Muscle of leg (tissue), 11 donors: ENCODE results near the gene DIAPH1. TPM values are rescaled to one million over a fixed set of nuclear protein-coding genes. Genes with fewer than 3 reads are reported as not detected.
A peak's percentile ranks its signal among the peaks of the same experiment; 100 is the strongest.

ENCODE experiments used
- DNase-seq: peaks from one replicate; pipeline ENCODE4 v3.0.0; 2013
- H3K27ac ChIP-seq: one replicate; pipeline ENCODE4 v1.5.1; 2013; ENCODE audit warnings: mild to moderate bottlenecking, low read length, control low read depth
- H3K27me3 ChIP-seq: one replicate; pipeline ENCODE4 v1.6.1; 2013; ENCODE audit warnings: low read length; ENCODE audit not compliant: control insufficient read depth, insufficient read depth
- H3K36me3 ChIP-seq: one replicate; pipeline ENCODE4 v1.6.1; 2013; ENCODE audit warnings: low read length; ENCODE audit not compliant: control insufficient read depth, insufficient read depth
- H3K4me1 ChIP-seq: one replicate; pipeline ENCODE4 v1.6.1; 2013; ENCODE audit warnings: low read length; ENCODE audit not compliant: control insufficient read depth, insufficient read depth
- H3K4me3 ChIP-seq: one replicate; pipeline ENCODE4 v1.5.1; 2013; ENCODE audit warnings: low read length, control low read depth
- H3K9me3 ChIP-seq: replicated peaks from 2 replicates; pipeline ENCODE4 v1.6.1; 2013; ENCODE audit warnings: low read depth, low read length; ENCODE audit not compliant: control insufficient read depth
- WGBS: methylation state at CpG from one replicate; pipeline ENCODE4 v1.1.5; 2013; ENCODE audit warnings: missing lambda C conversion rate; ENCODE audit not compliant: insufficient coverage; 5-methylcytosine and 5-hydroxymethylcytosine counted together
- polyA plus RNA-seq, 8 donors: library from polyadenylated mRNA; unstranded; fragments of 120-200 nt; gene quantifications; one replicate each; pipeline versions ENCODE4 v1.2.1 to v1.2.3, GENCODE V29; 2013; ENCODE audit warnings: inconsistent platforms in 1 of 8, low replicate concordance in 1 of 8; ENCODE audit not compliant: insufficient read length in 8 of 8, insufficient read depth in 1 of 8
- total RNA-seq: library from RNA; stranded (reverse); fragments of 120-200 nt; gene quantifications from one replicate; pipeline ENCODE4 v1.2.4, GENCODE V29; 2013

The DIAPH1 gene
- total and polyA plus RNA-seq, 9 donors: 11.5 to 34.5 (median 28.0) TPM

DNA sequence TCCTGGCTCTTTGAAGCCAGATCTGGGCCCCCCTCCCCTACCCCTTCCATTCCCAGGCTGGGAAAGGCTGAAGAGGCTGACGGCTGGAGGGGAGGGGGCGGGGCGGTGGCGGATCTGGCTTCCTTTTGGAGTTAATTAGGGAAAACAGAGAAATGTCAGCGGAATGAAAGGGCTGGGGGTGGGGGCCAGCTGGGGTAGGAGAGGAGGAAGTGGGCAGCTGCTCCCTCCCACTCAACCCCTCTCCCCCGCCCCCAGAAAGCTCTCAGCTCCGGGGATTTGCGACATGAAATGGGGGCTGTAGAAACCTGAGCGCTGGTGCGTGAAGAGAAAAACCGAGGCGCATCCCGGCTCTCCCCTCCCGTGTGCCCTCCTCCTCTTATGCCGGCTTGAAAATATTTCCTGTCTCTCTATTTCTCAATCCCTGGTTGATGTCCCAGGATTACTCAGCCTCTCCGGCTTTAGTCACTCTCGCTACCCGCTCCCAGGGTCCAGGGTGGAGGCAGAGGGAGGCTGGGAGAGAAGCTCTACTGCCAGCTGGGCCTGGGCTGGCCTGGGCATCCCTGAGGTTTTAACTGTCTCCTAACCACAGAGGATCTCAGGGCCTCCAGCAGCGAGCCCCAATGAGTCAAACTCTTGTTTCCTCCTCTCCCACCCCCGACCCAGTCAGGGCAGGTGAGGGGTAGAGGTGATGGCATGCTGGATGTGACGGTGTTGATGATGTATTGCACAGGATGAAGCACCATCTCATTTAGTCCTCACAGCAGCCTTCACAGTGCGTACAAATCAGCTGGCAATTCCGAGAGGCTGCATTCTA is 109.8 kb downstream of the DIAPH1 start:
- WGBS: 11% methylated on average over 6 of the region's 23 CpGs
- no peaks in the 10 kb centered on the region for H3K27me3 ChIP-seq
- peaks cover 59% of the 10 kb centered on the region for H3K36me3 ChIP-seq
- peak; percentile 91 for DNase-seq
- peak overlapping the region; percentile 11 for H3K4me3 ChIP-seq
- H3K9me3 ChIP-seq: no peaks in the 10 kb centered on the region
- H3K4me1 ChIP-seq: peaks cover 64% of the 10 kb centered on the region
- H3K27ac ChIP-seq: peak overlapping the region; percentile 94

DNA sequence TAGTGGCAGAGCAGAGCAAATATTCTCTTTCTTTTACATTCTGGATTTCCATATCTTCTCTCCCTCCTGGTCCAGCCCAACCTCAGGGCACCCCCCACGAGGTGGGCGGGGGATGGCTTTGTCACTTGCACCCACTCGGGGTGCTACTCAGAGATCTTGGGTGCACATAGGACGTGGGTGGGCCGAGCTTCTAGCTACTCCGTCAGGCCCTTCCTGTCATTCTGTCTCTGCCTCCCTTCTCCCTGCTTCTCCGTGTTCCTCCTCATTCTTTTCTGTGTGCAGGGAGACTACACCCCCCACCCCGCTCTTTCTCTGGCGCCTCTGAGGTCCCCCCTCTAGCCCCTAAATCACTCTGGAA is 110.4 kb downstream of the DIAPH1 start:
- Histone ChIP-seq H3K36me3 (peaks cover 64% of the 10 kb centered on the region), H3K9me3 (no peaks in the 10 kb centered on the region), H3K4me3 (peak overlapping the region; percentile 1), H3K4me1 (peaks cover 61% of the 10 kb centered on the region), H3K27me3 (no peaks in the 10 kb centered on the region), H3K27ac (peak overlapping the region; percentile 94)
- no peak for DNase-seq
- WGBS: 10% methylated on average over 9 of the region's 9 CpGs

DNA sequence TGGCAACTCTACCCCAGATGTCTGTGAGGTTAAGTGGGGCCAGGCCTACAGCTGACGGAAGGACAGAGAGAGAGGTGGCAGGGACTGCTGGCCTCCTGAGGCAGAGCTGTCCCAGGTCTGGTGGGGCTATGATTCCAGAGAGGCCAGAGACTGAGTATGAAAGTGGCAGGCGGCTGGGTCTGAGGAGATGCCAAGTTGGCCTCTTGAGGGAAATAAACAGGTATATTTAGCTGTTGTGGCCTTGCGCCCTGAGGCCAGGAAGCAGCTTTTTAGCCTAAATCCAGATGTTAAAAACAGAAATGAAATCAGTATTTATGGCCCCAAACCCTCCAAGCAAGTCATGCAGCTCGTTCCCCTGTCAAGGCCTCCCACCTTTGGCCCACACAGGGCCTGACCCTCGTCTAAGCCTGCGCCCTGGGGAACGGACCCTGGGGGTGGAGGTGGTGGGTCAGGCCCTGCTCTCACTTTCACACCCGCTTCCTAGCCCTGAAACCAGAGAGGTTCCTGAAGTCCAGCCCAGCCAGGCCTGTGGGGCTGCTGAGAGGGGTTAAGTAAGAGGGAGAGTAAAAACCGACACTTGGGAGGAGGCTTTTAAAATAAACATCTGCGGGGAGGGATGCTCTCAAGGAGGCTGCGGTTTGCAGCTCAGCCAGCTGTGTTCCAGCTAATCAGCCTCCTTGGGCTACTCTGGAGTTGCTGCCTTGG is 111.3 kb downstream of the DIAPH1 start:
- Histone ChIP-seq H3K27me3 (no peaks in the 10 kb centered on the region), H3K4me1 (peaks cover 52% of the 10 kb centered on the region), H3K9me3 (no peaks in the 10 kb centered on the region), H3K4me3 (no peak overlapping the region), H3K36me3 (peaks cover 70% of the 10 kb centered on the region), H3K27ac (peak overlapping the region; percentile 94)
- peak; percentile 95 for DNase-seq
- 14% methylated on average over 6 of the region's 11 CpGs for WGBS

DNA sequence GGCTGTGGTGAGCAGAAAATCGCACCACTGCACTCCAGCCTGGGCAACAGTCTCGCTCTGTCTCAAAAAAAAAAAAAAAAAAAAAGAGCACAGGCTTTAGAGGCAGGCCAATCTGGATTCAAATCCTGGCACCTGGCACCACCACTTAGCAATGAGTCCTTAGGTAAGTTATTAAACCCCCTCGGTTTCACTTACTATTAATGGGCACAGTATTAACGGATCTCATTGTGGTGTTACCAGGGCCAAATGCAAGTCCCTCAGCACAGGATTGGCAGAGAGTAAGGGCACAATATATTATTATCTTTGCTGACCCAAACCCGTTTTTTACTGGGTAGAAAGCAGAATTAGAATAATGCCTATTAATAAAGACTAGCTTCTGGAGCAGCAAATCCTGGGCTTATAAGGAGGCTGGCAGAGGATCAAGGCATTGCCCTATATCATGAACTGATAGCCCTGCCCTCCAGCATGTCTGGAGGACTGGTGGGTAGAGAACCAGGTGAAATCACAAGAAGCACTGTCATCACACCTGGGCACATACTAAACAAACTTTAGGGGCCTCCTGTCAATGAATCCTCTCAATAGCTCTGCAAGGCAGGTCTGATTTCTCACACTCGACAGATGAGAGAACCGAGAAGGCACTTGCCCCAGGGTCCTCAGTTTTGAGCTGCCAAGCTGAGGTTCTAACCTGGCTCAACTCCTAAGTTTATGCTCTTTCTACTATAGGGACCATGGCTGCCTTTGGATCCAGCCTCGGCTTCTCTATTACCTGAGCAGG is 112.2 kb downstream of the DIAPH1 start:
- no peaks in the 10 kb centered on the region for H3K9me3 ChIP-seq

DNA sequence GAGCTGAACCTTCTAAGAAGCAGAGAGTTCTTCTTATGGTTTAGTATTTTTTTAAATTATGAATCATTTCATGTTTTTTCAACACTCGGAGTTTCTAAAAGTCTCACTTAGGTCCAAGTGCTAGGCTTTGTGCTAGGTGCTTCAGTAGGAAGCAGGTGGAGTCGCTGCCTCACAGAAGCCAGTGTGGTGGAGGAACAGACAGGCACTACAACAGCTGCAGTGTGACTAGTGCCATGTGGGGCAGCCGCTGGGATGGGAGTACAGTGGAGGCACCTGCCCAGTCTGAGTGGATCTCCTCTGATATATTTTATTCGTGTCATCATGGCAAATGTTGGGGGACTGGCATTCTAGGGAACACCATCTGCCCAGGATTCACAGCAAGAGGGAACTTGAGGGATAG is 114.6 kb downstream of the DIAPH1 start:
- Histone ChIP-seq H3K27ac (peak overlapping the region; percentile 13), H3K27me3 (no peaks in the 10 kb centered on the region), H3K4me3 (no peak overlapping the region), H3K4me1 (peaks cover 34% of the 10 kb centered on the region), H3K36me3 (peaks cover 43% of the 10 kb centered on the region), H3K9me3 (no peaks in the 10 kb centered on the region)
- peak; percentile 53 for DNase-seq
- WGBS: 92% methylated on average over 3 of the region's 4 CpGs

More for the DNA sequence above, 112.2 kb downstream of the DIAPH1 start:
- peaks cover 46% of the 10 kb centered on the region for H3K4me1 ChIP-seq
- H3K27me3 ChIP-seq: no peaks in the 10 kb centered on the region
- H3K4me3 ChIP-seq: no peak overlapping the region
- WGBS: 60% methylated on average over 1 of the region's 8 CpGs
- DNase-seq: no peak
- H3K27ac ChIP-seq: peak overlapping the region; percentile 94
- peaks cover 64% of the 10 kb centered on the region for H3K36me3 ChIP-seq

DNA sequence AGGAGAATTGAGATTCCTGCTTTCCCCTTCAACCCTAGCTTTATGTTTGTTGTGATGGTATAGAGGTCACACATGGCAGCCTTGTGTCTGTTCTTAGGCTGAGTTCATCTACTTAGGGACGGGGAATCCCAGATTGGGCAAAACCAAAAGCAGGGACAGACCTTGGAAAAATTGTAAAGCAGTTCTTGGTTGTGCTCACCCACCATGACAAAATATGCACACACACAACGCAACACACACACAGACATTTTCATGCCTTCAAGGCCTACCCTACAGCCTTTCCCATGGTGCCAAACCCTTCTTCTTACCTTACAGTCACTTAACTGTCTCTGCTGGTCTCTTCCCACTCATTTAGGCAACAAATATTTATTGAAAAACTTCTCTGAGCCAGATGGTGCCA is 115.1 kb downstream of the DIAPH1 start:
- peaks cover 42% of the 10 kb centered on the region for H3K36me3 ChIP-seq
- WGBS: 100% methylated on average over 1 of the region's 2 CpGs
- no peak for DNase-seq
- H3K9me3 ChIP-seq: no peaks in the 10 kb centered on the region
- H3K27me3 ChIP-seq: no peaks in the 10 kb centered on the region
- peak overlapping the region; percentile 13 for H3K27ac ChIP-seq
- H3K4me1 ChIP-seq: peaks cover 29% of the 10 kb centered on the region
- H3K4me3 ChIP-seq: no peak overlapping the region

DNA sequence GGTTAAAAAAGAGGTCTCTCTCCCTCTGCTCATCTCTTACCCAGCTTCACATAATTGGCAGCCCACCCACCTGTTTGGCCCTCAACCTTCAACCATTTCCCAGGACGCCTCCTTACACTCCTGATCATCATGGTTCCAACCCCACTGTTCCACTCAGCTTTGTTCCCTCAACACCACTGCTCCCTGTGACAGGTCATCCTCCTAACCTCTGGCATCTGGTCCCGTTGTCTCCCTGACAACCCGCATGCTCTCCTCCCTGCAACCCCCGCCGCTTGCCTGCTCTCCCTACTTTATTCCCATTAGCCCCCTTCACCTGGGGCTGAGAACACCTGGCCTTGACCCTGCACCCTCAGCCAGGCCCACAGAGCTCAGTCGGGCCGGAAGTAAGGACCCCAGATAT is 117.0 kb downstream of the DIAPH1 start:
- peaks cover 45% of the 10 kb centered on the region for H3K36me3 ChIP-seq
- H3K27me3 ChIP-seq: no peaks in the 10 kb centered on the region
- no peak for DNase-seq
- H3K27ac ChIP-seq: no peak overlapping the region
- H3K4me1 ChIP-seq: peaks cover 12% of the 10 kb centered on the region
- no peak overlapping the region for H3K4me3 ChIP-seq
- 57% methylated on average over 3 of the region's 7 CpGs for WGBS
- H3K9me3 ChIP-seq: no peaks in the 10 kb centered on the region

DNA sequence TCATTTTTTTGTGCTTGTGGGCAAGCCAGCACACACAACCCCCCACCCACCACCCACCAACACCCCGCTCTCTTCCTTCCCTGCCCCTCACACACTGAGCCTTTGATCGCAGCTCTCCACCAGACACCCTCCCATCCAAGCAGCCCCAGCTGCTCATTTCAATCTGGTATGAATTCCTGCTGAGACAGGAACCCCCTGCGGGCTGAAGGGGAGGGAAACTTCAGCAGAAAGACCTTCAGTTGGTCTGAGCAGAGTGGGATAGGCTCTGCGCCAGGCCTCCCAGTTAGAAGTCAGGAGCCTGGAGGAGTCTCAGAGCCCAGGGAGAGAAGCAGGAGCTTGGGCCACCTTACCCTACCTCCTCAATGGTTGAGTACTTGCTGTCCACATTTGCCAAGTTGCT is 122.8 kb downstream of the DIAPH1 start:
- Histone ChIP-seq H3K9me3 (no peaks in the 10 kb centered on the region), H3K4me1 (peaks cover 41% of the 10 kb centered on the region), H3K27ac (peak overlapping the region; percentile 83), H3K4me3 (no peak overlapping the region), H3K36me3 (peaks cover 35% of the 10 kb centered on the region), H3K27me3 (peaks cover 4% of the 10 kb centered on the region)
- peak; percentile 79 for DNase-seq
- WGBS: 72% methylated on average over 2 of the region's 4 CpGs

DNA sequence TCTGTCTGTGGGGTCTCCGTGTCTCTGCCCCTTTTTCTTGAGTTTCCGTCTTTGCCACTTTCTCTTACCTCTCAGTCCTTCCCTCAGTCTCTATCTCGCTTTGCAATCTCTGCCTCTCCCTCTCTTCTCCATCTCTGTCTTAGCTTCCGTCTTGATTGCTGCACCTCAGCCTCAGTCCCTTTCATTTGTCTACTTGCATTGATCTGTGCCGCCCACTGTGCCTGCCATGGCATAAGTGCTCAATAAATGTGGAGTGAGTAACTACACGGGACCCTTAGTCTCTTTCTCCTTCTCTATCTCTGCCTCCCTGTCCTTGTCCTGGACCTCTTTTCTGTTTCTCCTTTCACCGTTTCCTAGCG is 123.4 kb downstream of the DIAPH1 start:
- 83% methylated on average over 8 of the region's 8 CpGs for WGBS
- Histone ChIP-seq H3K4me3 (no peak overlapping the region), H3K4me1 (peaks cover 42% of the 10 kb centered on the region), H3K27me3 (peaks cover 9% of the 10 kb centered on the region), H3K27ac (peak overlapping the region; percentile 83), H3K36me3 (peaks cover 41% of the 10 kb centered on the region), H3K9me3 (no peaks in the 10 kb centered on the region)
- DNase-seq: no peak
